Measurements from ENCODE around the gene SLC17A7. TPM values are rescaled to one million over a fixed set of nuclear protein-coding genes. Genes with fewer than 3 reads are reported as not detected.
A peak's percentile ranks its signal among the peaks of the same experiment; 100 is the strongest.

SLC17A7 gene
- total RNA-seq, 1 donor from 2014 or later: 0.55 TPM

GRCh38 chr19:49413348-49413747 lies 28.0 kb downstream of the SLC17A7 start:
- peaks cover 51% of the 10 kb centered on the region for H3K4me1 Mint-ChIP-seq
- no peak overlapping the region for H3K4me3 Mint-ChIP-seq
- peaks cover 10% of the 10 kb centered on the region for H3K27me3 Mint-ChIP-seq
- ChIA-PET CTCF (interaction anchor here (1.2 kb wide), 1 partner anchor 16 kb away, joined by 3 read pairs; no protein-coding TSS in a partner anchor), POLR2A (interaction anchor here (0.6 to 1.2 kb wide), 3 partner anchors 41 to 1451 kb away, joined by 3 to 8 read pairs (median 6); no protein-coding TSS in a partner anchor)
- no peak overlapping the region for H3K27ac Mint-ChIP-seq
- intact Hi-C loops (cut with micrococcal nuclease): no loop called here
- H3K9me3 Mint-ChIP-seq: no peaks in the 10 kb centered on the region
- H3K36me3 Mint-ChIP-seq (ENCODE audit: low read depth): no peaks in the 10 kb centered on the region
- TF ChIP-seq CTCF (IDR thresholded peaks at IDR 0.05): no peak
- DNase-seq (no peak), ATAC-seq (ENCODE audit: low read depth) (no peak)

- TF ChIP-seq CTCF (IDR thresholded peaks at IDR 0.05): no peak
- Mint-ChIP-seq H3K4me3 (no peak overlapping the region), H3K4me1 (peaks cover 63% of the 10 kb centered on the region), H3K36me3 (ENCODE audit: low read depth) (no peaks in the 10 kb centered on the region), H3K9me3 (no peaks in the 10 kb centered on the region), H3K27ac (peak overlapping the region; percentile 19), H3K27me3 (no peaks in the 10 kb centered on the region)
- ATAC-seq (ENCODE audit: low read depth) (no peak), DNase-seq (no peak)
- intact Hi-C loops (cut with micrococcal nuclease): no loop called here
- CTCF ChIA-PET: no interaction called here
- POLR2A ChIA-PET: interaction anchor here (1.2 kb wide), 1 partner anchor 45 kb away, joined by 3 read pairs; no protein-coding TSS in a partner anchor
These were observed 29.5 kb downstream of the SLC17A7 start for GRCh38 chr19:49411681-49412326.

- H3K4me1 Mint-ChIP-seq: peaks cover 56% of the 10 kb centered on the region
- ChIA-PET POLR2A (interaction anchor here (0.6 to 1.9 kb wide), 10 partner anchors 9 to 108 kb away, joined by 3 to 8 read pairs (median 4); partner anchors contain the start of genes ALDH16A1, CD37, KASH5 and PIH1D1), CTCF (interaction anchor here (1.0 to 1.1 kb wide), 2 partner anchors 18 to 45 kb away, joined by 4 to 11 read pairs; no protein-coding TSS in a partner anchor)
- no peak for DNase-seq
- peak overlapping the region; percentile 67 for H3K4me3 Mint-ChIP-seq
- peak; percentile 83 for ATAC-seq (ENCODE audit: low read depth)
- no peaks in the 10 kb centered on the region for H3K36me3 Mint-ChIP-seq (ENCODE audit: low read depth)
- peak overlapping the region; percentile 89 for H3K27ac Mint-ChIP-seq
- TF ChIP-seq CTCF (IDR thresholded peaks at IDR 0.05): no peak
- intact Hi-C loops (cut with micrococcal nuclease): loop anchor here (2.0 kb wide), 1 partner anchor 13 kb away; the partner anchor contains the start of gene PTH2
- H3K9me3 Mint-ChIP-seq: no peaks in the 10 kb centered on the region
- no peaks in the 10 kb centered on the region for H3K27me3 Mint-ChIP-seq
These were observed 31.8 kb downstream of the SLC17A7 start for GRCh38 chr19:49409441-49410029.

- POLR2A ChIA-PET: interaction anchor here (0.7 to 1.9 kb wide), 8 partner anchors 11 to 108 kb away, joined by 3 to 8 read pairs (median 4); partner anchors contain the start of genes ALDH16A1, CD37, KASH5 and PIH1D1
- no peaks in the 10 kb centered on the region for H3K36me3 Mint-ChIP-seq (ENCODE audit: low read depth)
These were observed 32.4 kb downstream of the SLC17A7 start for GRCh38 chr19:49408816-49409440.

More at GRCh38 chr19:49408816-49409440, 32.4 kb downstream of the SLC17A7 start:
- intact Hi-C loops (cut with micrococcal nuclease): loop anchor here (2.0 kb wide), 1 partner anchor 14 kb away; the partner anchor contains the start of gene PTH2
- CTCF ChIA-PET: interaction anchor here (1.0 to 1.1 kb wide), 2 partner anchors 17 to 46 kb away, joined by 4 to 11 read pairs; no protein-coding TSS in a partner anchor
- Mint-ChIP-seq H3K27me3 (no peaks in the 10 kb centered on the region), H3K9me3 (no peaks in the 10 kb centered on the region), H3K27ac (peak overlapping the region; percentile 89), H3K4me3 (peak overlapping the region; percentile 67), H3K4me1 (peaks cover 54% of the 10 kb centered on the region)
- ATAC-seq (ENCODE audit: low read depth) (peak; percentile 65), DNase-seq (no peak)
- no peak for TF ChIP-seq CTCF (IDR thresholded peaks at IDR 0.05)
